Measurements from ENCODE around the gene FOXJ3.

FOXJ3 gene

DNA sequence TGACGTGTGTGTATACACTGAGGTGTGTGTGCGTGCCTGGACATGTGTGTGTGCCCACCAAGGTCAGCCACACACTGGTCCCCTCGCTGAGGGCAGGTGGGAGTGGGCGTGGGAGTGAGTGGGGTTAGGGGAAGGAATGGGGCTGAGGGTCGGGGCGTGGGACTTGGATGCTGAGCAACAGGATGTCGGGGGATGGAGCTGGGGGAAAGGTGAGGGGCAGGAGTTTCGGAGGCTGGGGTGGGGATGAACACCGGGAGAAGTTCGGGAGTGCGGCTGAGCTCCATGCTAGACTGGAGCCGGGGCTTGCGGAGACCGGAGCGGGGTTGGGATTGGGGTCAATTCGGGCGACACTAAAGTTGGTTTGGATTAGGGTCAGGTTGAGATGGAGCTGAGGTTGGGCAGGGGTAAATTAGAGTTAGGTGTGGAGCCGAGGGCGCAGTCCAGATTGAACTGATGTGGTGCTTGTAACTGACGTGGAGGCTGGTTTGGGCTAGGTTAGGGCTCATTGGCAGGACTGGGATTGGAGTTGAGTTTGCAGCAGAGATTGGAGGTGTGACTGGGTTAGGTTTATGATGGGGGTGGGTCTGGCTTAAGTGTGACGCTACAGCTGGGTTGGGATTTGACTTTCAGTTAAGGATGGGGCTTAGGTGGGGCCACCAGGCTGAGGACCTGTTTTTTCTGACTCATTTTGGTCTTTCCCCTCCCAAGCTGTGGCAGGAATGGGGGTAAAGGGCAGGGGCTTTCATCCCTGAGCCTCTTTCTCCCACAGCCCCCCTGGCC is 167.2 kb downstream of the FOXJ3 start:
- DNase-seq (ENCODE audit: low read depth) = no peak

DNA sequence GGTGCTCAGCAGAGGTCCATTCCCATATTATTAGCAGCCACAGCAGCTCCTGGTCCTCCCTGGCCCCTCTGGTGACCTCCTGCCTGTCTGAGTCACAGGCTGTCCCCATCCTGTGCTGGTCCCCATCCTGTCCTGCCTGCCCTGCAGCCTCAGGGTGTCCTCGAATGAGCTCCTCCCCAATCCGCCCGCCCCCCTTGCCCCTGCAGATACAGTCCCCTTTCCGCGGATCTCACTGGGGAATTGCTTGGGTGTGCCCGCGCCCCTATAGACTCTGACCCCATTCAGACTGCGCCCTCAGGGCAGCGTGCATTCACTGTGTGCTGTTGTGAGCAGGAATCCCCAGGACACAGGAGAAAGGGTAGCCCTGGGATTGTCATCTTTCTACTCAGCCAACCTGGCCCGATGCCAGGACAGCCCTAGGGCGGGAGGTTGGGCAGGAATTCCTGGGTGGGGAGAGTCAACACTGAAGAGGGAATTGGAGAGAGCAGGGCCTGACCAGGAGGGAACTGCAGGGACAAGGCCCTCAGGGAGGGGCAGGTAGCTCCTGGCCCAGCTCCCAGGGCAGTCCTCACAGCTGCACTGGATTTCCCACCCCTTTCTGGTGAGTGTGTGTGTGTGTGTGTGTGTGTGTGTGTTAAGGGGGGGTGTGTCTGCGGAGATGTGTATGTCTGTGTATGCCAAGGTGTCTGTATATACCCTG is 169.4 kb downstream of the FOXJ3 start:
- DNase-seq (ENCODE audit: low read depth) = no peak

DNA sequence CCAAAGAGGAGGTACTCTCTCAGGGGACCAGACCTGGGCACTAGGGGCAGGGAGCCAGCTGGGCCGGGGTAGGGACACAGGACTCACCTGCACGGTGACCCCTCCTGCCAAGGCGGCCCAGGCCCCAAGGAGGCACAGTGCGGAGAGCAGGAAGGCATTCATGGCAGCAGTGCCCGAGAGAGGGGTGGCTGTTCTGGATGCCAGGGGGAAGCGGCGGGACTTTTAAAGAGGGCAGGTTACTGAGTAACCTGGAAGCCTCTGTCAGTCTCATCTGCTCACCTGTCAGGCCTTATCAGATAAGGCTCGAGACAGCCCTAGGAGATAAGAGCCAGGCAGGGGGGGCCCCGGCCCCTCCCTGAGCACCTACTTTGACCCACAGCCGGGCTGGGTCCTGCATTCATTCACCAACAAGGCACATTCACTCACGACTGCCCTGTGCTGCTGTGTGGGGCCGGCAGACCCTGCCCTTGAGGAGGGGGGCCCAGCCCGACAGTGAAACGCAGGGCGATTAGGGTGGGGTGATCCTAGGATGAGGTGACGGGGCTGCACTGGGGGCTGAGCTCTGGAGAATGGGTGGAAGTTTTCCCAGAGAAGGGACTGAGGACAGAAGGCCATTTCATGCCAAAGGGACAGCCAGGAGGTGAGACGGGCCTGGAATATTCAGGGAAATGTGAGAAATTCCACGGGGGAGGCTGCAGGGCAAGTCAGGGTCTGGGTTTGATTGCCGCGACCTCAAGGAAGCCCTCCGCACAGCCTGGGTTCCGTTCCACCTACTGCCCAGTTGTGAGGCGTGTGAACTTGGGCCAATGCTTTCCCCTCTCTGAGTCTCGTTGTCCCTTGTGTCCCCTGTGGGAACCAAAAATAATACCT is 170.2 kb downstream of the FOXJ3 start, which contains the start of gene GUCA2A:
Gene GUCA2A, minus strand, starts transcription at position 195 of the 870 bp plus-strand sequence. Its CDS starts 33 bp downstream, at position 162.
- no peak for DNase-seq (ENCODE audit: low read depth)

DNA sequence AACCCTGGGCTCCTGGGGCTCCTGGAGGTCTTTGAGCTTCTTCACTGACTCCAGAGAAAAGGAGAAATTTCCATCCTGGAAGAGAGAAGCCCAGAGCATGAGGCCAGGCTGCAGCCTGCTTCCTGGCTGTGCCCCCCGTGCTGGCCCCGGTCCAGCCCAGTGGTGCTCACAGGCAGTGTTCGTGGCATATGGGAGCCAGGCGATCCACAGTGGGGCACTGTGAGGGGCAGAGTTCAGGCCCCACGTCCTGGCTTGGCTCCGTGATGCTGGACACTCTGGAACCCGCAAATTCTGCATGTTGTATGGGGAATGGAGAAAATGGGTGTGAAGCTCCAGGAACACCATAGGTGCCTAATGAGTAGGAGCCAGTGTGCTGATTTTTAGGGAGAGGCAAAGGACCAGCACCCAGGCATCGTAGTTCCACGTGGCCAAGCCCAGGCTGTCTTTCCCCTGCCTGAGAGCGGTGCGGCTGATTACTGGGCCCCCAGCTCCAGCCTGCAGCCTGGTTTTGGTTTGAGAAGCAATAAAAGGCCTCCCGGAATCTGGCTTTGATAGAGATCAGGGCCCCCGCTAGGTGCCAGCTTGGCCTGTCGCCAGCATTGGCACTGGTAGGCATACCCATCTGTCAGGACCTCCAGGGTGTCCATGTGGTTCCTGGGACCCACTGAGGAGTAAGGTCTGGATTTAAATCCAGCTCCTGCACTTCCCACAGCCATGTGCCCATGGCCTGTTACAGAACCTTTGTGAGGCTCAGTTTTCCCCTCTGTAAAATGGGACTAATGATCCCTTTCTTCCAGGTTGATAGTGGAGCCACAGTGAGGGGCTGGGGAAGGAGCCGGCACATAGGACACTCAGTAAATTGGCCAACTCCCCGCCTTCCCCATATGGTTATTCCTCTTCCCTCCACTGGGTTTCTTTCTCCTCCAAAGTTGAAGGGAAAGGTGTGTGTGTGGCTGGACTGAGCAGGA is 171.2 kb downstream of the FOXJ3 start:
- no peak for DNase-seq (ENCODE audit: low read depth)

DNA sequence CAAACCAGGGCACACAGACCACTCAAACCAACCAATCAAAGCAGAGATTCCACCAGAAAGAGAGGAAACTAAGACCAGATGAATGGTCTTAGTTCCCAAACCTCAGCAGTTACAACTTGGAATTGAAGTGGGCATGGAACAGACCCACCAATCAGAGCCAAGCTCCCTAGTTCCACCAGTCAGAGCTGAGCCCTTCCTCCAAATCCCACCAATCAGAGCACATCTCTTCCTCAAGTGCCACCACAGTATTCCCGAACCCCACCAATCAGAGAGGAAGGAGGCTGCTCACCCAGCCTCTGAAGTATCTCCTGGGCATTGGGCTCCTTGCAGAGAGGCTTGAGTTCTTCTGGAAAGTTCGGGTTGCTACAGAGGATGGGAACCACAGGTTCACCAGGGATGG is 171.9 kb downstream of the FOXJ3 start:
- no peak for DNase-seq (ENCODE audit: low read depth)

GRCh38 chr1:42162181-42162580 is 172.9 kb downstream of the FOXJ3 start:
- DNase-seq (ENCODE audit: low read depth) = no peak

DNA sequence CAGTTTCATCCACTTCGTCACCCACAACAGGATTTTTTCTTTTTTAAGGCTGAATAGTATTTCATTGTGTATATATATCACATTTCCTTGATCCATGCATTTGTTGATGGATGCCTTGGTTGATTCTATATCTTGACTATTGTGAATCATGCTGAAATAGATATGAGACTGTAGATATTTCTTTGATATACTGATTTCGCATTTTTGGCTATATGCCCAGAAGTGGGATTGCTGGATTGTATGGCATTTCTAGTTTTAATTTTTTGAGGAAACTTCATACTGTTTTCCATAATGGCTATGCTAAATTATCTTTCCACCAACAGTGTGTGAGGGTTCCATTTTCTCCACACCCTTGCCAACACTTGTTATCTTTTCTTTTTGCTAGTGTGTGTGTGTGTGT is 176.8 kb downstream of the FOXJ3 start:
- DNase-seq (ENCODE audit: low read depth) = no peak

GRCh38 chr1:42157667-42158066 is 177.4 kb downstream of the FOXJ3 start:
- no peak for DNase-seq (ENCODE audit: low read depth)

GRCh38 chr1:42155362-42155761 is 179.7 kb downstream of the FOXJ3 start:
- no peak for DNase-seq (ENCODE audit: low read depth)

DNA sequence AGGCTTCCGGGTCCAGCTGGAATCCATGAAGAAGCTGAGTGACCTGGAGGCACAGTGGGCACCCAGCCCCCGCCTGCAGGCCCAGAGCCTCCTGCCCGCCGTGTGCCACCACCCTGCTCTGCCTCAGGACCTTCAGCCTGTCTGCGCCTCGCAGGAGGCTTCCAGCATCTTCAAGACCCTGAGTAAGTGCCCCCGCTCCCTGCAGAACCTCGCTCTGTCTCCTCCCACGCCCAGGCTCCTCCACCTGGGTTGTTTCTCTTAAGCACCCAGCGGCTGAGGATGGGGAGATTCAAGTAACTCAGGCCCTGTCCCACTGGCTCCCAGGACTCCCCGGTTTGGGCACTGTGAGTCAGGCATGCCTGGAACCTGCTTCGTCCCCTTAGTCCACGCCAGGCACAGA is 180.3 kb downstream of the FOXJ3 start:
- DNase-seq (ENCODE audit: low read depth) = no peak

GRCh38 chr1:42153624-42154023 is 181.4 kb downstream of the FOXJ3 start:
- no peak for DNase-seq (ENCODE audit: low read depth)

DNA sequence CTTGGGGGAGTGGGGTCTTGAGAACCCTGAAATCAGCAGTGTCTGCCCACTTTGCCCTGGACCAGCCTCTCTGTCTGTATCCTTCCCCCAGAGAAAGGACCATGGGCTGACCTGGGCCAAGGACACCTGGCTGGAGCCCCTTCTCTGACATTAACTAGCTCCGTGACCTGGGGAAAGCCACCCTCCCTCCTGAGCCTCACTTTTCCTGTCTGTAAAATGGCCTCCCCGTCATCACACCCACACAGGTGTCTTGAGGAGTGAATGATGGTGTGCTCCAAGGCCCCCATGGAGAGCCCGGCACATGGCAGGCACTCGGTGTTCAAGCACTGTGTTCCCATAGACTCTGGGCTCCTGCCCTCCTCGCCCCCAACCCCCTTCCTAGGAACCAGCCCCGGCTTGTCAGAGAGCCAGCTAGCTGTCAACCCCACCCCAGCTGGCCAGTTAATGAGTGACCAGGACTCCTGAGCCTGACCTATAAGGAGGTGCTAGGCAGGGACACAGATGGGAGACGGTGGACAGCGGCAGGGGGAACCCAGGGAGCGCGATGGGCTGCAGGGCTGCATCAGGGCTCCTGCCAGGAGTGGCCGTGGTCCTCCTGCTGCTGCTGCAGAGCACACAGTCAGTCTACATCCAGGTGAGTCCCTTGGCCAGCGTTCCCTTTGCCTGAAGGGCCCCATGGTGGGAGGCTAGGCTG is 182.0 kb downstream of the FOXJ3 start, which contains the start of gene GUCA2B:
Gene GUCA2B, plus strand, starts transcription at position 504 of the 694 bp plus-strand sequence. Its CDS starts 41 bp downstream, at position 545.
- DNase-seq (ENCODE audit: low read depth) = no peak

GRCh38 chr1:42152119-42152518 is 182.9 kb downstream of the FOXJ3 start:
- DNase-seq (ENCODE audit: low read depth) = no peak

DNA sequence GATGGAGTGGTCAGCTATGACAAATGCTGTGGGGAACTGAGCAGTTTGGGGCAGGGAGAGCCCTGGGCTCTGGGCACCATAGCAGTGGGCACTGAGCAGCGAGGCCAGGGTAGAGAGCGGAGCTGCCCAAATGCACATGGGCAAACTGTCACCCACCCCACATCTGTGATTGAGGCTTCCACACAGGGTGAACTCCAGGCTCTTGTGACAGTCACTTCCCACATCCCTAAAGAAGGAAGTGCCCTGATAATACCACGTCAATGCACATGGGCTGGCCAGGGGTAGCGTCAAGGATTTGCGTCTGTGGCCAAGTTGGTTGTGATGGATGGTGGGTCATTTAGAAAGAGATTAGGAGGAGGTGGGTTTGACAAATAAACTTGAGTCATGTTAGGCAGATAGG is 184.4 kb downstream of the FOXJ3 start:
- DNase-seq (ENCODE audit: low read depth) = no peak

- no peak for DNase-seq (ENCODE audit: low read depth)
These were observed 186.9 kb downstream of the FOXJ3 start for GRCh38 chr1:42148166-42148565.

GRCh38 chr1:42146626-42147320 is 188.3 kb downstream of the FOXJ3 start:
- peak; percentile 18 for DNase-seq (ENCODE audit: low read depth)

DNA sequence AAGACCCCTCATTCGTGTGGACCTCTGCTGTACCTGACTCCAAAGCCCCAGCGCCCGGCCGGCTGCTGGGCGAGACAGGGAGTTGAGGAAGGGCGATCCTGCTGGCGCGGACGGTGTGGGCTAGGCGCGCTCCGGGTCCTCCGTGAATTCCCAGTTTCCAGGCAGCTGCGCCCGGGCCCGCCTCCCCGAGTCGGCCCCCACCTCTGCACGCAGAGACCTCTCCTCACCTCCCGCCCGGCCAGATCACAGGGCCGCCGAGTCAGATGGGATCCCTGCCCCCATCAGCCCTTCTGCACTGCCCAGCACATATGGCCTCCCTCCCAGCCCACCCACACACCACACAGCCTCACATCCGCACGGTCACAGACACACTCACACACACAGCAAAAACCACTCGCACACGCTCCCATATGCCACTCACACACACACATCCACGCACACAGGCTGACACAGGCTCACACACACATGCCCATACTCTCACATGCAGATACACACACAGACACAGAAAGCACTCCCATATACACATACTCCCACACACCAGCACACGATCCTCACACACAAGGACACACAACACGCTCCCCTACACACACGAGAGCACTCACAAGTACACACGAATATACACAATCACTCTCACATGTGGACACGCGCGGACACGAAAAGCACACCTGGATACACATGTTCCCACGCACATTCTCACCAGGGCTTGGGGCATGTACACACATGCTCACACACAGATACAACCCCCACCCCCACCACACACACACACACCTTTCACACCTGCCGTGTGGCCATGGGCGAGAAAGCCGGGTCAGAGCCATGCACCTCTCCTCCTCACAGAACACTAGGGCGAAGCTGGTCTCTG is 189.0 kb downstream of the FOXJ3 start:
- no peak for DNase-seq (ENCODE audit: low read depth)

GRCh38 chr1:42145389-42145716 is 189.7 kb downstream of the FOXJ3 start:
- DNase-seq (ENCODE audit: low read depth) = no peak

Data from HS-5 (cell line).